BE2C (cell line): ENCODE data around the gene FAM47E.

Experiments
- DNase-seq: peaks from one replicate; pipeline ENCODE4 v3.0.0-alpha.2; 2020
- H3K27me3 ChIP-seq: fragments of 250-450 bp; sonication (Bioruptor Pico); 2 replicates; pipeline ENCODE4 v1.5.1; 2020; ENCODE audit warnings: mild to moderate bottlenecking
- H3K36me3 ChIP-seq: fragments of 250-450 bp; sonication (Bioruptor Pico); 2 replicates; pipeline ENCODE4 v1.5.1; 2020; ENCODE audit warnings: mild to moderate bottlenecking
- H3K4me1 ChIP-seq: fragments of 250-450 bp; sonication (Bioruptor Pico); 2 replicates; pipeline ENCODE4 v1.5.1; 2020
- H3K4me3 ChIP-seq: 2 replicates; pipeline ENCODE4 v1.5.1; 2011; ENCODE audit warnings: low read depth, low read length
- H3K9me3 ChIP-seq: fragments of 250-450 bp; sonication (Bioruptor Pico); 2 replicates; pipeline ENCODE4 v1.5.1; 2020
- CTCF ChIP-seq: IDR thresholded peaks from 2 replicates; pipeline ENCODE4 v1.5.1; 2012; ENCODE audit warnings: mild to moderate bottlenecking, low read depth, low read length

FAM47E gene

DNA sequence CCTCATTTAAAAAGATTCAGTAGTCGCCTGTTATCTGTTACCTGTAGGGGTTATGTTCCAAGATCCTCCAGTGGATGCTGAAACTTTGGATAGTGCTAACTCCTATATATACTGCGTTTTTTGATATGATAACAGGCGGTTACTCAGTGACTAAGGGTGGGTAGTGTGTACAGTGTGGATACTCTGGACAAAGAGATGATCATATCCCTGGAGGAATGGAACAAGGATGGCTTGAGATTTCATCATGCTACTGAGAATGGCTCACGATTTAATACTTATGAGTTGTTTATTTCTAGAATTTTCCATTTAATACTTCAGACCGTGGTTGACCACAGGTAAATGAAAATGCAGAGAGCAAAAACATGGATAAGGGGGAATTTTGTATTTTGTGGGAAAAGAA is 21.5 kb downstream of the FAM47E start:
- no peaks in the 10 kb centered on the region for H3K4me1 ChIP-seq
- H3K4me3 ChIP-seq = no peak overlapping the region
- no peak for TF ChIP-seq CTCF
- H3K9me3 ChIP-seq = no peaks in the 10 kb centered on the region
- peaks cover 14% of the 10 kb centered on the region for H3K27me3 ChIP-seq
- no peak for DNase-seq
- H3K36me3 ChIP-seq = no peaks in the 10 kb centered on the region

DNA sequence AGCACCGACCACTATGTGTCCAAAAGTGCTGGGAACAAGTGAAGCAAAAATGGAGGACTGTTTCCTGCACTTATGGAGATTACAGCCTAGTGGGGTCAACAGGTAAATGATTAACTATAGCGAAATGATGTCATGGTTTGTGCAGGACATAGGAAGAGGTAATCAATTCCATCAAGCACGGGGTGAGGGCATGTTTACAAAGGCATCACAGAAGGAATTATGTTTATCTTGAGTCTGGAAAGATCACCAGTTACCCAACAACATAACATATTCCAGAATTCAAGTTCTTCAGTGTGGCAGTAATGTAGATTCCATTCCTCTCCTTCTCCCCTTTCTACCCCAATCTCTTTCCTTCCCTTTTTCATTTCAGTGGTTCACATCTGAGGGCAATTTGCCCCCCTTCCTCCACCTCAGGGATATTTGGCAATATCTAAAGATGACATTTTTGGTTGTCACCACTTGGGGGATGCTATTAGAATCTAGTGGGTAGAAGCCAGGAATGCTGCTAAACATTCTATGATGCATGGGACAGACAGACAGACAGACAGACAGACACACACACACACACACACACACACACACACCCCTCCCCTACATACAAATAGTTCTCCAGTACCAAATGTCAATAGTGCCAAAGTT is 24.1 kb downstream of the FAM47E start:
- TF ChIP-seq CTCF = no peak
- H3K4me1 ChIP-seq = no peaks in the 10 kb centered on the region

DNA sequence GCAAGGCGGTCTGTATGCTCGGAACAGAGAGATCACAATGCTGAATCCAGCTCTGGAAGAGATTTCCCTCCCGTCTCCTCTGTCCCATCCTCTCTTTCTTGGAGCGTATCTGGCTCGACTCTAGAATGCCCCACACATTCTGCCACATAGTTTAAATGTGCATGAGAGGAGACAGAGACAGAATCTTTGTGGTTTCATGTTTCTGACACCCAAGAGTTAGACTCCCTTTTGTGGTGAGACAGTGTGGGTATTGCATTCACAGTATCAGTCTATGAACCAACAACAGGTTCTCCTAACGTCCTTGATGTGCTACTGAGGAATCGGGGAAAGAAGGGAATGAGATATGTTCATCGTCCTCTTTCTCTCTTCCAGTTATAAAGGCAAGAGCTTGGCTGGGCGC is 25.3 kb downstream of the FAM47E start:
- H3K36me3 ChIP-seq = no peaks in the 10 kb centered on the region
- H3K4me3 ChIP-seq = no peak overlapping the region
- no peak for TF ChIP-seq CTCF
- H3K9me3 ChIP-seq = no peaks in the 10 kb centered on the region
- DNase-seq = no peak
- H3K4me1 ChIP-seq = no peaks in the 10 kb centered on the region; the same call in 1 of the 2 replicates
- peaks cover 10% of the 10 kb centered on the region for H3K27me3 ChIP-seq

More for the DNA sequence above, 24.1 kb downstream of the FAM47E start:
- no peaks in the 10 kb centered on the region for H3K9me3 ChIP-seq
- H3K4me3 ChIP-seq = no peak overlapping the region
- no peak for DNase-seq
- no peaks in the 10 kb centered on the region for H3K36me3 ChIP-seq
- peaks cover 14% of the 10 kb centered on the region for H3K27me3 ChIP-seq

- no peak for DNase-seq
Observed at GRCh38 chr4:76277667-76278066, 26.1 kb downstream of the FAM47E start.

DNA sequence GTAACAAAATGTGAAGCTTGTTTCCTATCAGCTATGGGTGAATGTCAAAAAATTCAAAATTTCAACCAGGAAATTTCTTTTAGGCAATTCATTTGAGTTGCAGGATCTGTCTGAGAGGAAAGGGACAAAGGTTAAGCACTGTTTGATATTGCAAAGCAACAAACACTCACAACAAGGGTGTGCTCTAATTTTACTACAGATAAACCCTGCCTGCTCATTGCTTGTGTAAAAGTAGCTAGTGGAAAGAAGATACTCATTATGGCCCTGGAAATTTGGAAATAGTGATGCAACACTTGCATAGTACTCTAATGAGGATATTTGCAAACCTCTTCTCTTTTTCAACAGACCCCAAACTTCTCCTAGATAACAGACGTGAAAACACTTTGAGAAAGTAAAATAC is 27.1 kb downstream of the FAM47E start:
- no peak for DNase-seq
- Histone ChIP-seq H3K9me3 (no peaks in the 10 kb centered on the region), H3K4me3 (no peak overlapping the region), H3K36me3 (no peaks in the 10 kb centered on the region), H3K27me3 (peaks cover 6% of the 10 kb centered on the region; the same call in 1 of the 2 replicates), H3K4me1 (no peaks in the 10 kb centered on the region; the same call in 1 of the 2 replicates)
- no peak for TF ChIP-seq CTCF

More at GRCh38 chr4:76277667-76278066, 26.1 kb downstream of the FAM47E start:
- Histone ChIP-seq H3K4me1 (no peaks in the 10 kb centered on the region; the same call in 1 of the 2 replicates), H3K4me3 (no peak overlapping the region), H3K36me3 (no peaks in the 10 kb centered on the region), H3K27me3 (peaks cover 7% of the 10 kb centered on the region; the same call in 1 of the 2 replicates), H3K9me3 (no peaks in the 10 kb centered on the region)
- TF ChIP-seq CTCF = no peak

GRCh38 chr4:76279462-76279861 is 27.9 kb downstream of the FAM47E start:
- no peak for DNase-seq
- H3K9me3 ChIP-seq = no peaks in the 10 kb centered on the region
- H3K27me3 ChIP-seq = peaks cover 6% of the 10 kb centered on the region; the same call in 1 of the 2 replicates
- H3K36me3 ChIP-seq = no peaks in the 10 kb centered on the region
- H3K4me3 ChIP-seq = no peak overlapping the region
- TF ChIP-seq CTCF = no peak
- no peaks in the 10 kb centered on the region; the same call in 1 of the 2 replicates for H3K4me1 ChIP-seq
